GM20000 (cell line): ENCODE data around the gene RPL29.

Experiments
- DNase-seq: peaks from one replicate; pipeline ENCODE4 v3.0.0; 2012; ENCODE audit warnings: low spot score
- CTCF ChIP-seq: IDR thresholded peaks from 2 replicates; pipeline ENCODE4 v1.5.1; 2012; ENCODE audit warnings: mild to moderate bottlenecking, control low read depth; ENCODE audit errors: extremely low read depth, missing control alignments

RPL29 gene

DNA sequence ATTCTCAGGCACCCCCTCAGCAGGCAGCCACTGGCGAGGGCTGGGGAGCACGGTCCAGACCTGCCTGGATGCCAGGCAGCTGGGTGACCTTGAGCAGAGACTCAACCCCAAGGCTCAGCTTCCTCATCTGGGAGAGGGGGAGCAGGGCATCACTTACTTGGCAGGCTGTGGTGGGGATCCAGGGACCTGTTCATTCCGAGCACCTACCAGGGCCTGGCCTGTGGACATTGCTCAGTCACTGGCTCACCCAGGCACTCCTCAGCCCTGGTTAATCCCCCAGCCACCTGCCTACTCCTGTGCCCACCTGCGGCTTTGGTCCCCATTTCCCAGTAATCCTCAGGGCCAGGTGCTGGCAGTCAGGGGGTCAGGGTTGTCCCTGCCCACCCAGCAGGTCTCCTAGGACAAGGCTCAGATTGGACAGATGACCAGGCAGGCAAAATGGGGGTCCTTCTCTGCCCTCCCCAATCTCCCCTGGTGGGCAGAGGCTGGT is 9.3 kb upstream of the RPL29 start:
- no peak for TF ChIP-seq CTCF
- no peak for DNase-seq

GRCh38 chr3:52004163-52004787 is 8.6 kb upstream of the RPL29 start:
- no peak for DNase-seq

DNA sequence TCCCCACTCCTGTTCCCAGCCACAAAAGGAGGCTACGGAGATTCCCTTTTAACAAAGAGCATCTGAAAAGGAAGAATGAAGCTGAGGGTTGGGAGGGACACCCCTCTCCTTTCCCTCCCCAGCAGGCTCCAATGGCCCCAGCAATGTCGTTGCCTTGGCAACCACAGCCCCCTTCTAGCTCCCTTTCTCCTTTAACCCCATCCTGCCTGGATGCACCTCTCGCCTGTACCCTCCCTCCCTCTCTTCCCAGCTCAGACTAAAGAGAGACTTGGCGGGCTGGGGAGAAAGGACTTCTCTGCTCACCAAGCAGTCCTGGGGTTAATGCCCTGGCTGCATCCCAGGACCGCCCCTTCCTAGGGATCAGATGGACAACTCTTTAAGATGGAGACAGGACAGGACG is 7.1 kb upstream of the RPL29 start:
- DNase-seq, result no peak
- no peak for TF ChIP-seq CTCF

More at GRCh38 chr3:52004163-52004787, 8.6 kb upstream of the RPL29 start:
- no peak for TF ChIP-seq CTCF

DNA sequence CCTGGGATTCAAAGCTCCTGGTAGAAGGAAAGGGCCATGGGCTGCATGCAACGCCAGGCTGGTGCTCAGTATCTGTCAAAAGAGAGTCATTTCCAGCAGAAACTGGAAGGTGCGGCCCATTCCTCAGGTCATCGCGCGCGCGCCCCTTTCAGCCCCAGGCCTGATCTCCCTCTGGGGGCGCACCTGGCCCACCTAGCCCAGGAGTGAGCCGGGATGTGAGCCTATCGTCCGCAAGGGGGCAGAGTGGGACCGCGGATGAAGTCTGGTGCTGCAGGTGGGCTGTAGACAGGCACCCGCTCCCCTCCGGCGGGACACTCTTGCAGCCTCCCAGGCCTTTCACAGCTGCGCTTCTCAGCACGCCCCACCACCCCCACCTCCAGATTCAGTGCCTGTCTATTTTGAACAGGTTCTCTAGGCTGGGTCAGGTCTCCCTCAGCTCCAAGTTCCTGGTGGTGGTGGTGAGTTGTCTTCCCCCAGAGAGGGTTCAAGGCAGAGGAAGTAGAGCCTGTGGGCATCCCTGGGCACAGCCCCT is 5.8 kb upstream of the RPL29 start:
- TF ChIP-seq CTCF, result peak; percentile 99
- DNase-seq, result peak; percentile 90

GRCh38 chr3:51999846-52000245 is 4.2 kb upstream of the RPL29 start:
- no peak for DNase-seq
- no peak for TF ChIP-seq CTCF

- TF ChIP-seq CTCF, result no peak
- DNase-seq, result no peak
Observed at GRCh38 chr3:51998774-51999173, 3.1 kb upstream of the RPL29 start.

DNA sequence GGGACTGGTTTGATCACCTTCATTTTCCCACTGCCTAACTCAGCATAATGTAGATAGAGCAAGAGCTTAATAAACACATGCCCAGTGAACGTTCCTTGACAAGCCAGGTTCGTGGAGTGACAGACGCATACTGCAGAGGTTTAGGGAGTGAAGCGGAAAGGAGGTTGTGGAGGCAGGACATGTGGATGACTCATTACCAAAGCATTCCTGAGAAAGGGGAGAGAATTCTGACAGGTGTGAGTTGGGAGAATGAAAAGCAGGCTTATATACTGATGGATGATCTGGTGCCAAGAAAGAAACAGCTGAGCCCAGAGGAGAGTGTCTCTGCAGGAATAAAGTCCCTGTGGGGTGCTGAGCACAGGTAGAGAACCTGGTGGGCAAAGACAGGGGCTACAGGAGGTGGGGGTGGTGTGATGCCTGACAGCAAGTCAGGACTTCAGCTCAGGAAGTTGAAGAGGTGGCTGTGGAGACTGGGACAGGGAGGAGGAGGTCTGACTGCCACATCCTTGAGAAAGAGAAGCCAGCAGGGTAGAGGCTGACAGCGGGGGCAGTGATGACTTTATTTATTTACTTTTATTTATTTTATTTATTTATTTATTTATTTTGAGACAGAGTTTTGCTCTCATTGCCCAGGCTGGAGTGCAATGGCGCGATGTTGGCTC is 2.4 kb upstream of the RPL29 start:
- no peak for DNase-seq
- no peak for TF ChIP-seq CTCF
